AML-193 (cell line): Measurements from ENCODE around the gene TP63.

Experiments
- DNase-seq, 2 experiments: peaks; one replicate each; lab custom pipeline; 2025; lab: John Stamatoyannopoulos, UW

The TP63 gene

DNA sequence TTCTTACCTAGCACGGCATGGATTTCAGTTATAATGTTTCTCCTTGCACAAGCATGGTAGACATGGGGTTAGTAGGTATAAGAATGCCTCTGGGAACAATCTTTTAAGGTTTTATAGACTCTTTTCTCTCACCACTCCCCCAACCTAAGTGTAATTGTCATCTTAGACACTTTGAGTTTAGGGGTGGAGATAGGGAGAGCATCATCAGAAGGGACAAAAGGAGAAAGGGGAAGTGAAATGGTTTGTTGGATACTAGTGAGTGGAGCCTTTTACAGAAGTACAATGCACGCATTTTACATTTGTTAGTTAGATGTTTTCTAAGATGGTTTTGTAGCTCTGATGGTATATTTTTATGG, 189.2 kb downstream of the TP63 start:
- DNase-seq: no peak

DNA sequence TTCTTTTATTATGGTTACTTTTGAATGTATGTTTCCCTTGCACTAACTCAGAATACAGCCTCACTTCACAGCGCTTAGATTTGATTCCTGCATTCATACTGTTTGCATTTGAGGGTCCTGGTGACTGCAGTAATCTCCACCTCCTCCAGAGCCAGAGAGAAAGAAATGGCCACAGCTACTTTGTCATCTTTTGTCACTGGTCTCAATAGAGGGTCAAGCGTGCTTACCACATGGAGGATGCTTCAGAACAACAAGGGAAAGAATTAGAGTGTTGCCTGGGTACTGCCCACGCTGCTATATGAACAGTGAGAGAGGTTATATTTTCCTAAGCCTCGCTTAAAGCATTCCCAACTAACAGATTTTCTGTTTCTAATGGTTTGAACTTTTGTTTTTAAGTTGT, 190.1 kb downstream of the TP63 start:
- no peak for DNase-seq

DNA sequence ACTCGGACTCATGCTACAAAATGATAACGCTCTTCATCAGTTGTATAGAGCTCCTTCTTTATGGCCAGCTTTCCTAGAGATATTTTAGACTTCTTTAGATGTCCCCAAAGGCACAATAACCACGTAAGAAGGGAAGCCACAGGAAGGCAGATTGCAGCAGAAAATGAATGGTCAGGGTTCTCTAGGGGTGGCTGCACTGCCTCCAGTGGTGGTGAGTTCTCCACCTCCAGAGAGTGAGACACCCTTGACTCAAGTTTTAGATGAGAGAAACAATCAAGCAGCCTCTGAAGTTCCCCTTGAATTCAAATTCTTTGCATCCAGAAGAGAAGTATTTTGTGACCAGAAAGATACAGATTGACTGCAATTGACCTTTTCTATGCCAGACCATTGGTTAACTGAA, 191.5 kb downstream of the TP63 start:
- no peak for DNase-seq

DNA sequence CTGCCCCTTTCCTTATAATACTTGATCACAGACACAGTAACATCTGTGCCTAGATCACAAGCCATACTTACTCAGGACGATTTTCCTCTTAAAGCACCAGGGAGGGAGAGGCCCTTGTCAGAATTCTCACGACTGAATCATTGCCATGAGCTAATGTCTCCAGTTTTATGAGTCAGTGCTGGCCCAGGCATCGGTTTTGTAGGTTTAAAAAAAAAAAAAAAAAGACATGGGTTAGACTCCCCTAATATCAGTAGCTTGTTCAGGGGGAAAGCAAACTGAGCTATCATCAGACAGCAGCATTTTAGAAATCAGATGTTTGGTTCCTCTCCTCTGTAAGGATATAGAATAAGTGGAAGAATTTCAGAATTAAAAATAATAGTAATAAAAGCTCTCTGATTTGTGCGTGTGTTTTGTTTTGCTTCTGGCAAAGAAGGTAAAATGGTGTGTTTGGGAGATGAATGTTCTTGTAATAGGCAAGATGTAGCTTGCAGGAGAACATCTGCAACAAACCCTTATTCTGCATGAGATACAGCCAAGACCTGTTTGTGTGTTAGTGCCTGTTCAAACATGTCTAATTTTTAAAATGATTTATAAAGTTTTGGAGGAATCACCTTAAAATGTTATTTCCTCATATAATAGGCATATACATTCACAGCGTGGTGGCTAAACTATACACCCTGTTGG, 193.6 kb downstream of the TP63 start:
- no peak for DNase-seq

DNA sequence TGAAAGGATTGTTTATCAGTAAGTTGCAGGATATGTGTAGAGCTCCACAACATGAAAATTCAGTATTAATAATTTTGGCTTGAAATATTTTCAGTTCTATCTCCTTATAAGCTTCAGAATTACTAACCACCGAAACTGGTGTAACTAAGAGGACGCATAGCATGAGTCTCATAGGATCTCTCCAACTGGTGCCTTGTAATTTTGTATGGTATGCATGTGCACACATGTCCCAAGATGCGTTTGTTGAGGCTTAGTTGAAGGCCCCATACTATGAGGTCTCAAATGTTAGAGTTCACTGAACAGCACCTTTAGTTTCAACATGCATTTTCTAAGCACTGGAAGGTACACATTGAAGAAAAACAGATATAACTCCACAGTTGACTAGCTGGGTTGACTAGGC, 195.4 kb downstream of the TP63 start:
- no peak for DNase-seq

DNA sequence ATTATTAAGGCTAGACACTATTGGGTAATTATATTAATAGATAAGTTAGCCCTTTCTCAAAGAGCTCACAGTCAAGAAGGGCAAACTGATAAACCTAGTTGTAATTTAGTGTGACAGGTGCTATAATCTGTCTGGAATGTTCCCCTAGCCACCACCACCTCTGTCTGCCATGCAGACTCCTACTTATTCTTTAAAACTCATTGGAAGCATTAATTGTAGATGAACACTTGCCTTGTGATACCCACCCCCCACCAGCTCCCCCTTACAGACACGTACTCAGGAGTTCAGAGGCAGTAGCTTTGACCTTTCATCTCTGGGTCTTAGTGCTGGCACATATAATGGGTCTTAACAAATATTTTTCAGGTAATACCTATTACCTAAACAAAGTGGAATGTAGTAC, 195.9 kb downstream of the TP63 start:
- DNase-seq: no peak

DNA sequence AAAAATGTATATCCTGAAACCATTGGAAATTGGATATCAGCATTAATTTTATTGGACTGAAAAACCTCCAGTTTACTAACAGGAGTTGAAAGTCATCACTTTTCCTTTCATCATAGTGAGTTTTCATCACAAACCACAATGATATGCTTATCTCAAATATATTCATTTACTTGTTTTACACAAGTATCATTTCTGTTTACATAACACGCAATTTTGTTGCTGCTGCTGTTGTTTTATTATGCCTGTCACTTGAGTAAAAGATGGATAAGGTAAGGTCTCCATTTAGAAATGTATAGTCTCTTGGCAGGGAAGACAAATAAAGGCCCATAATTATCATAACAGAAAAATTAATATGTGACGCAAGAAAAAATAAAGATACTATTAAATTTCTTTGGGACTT, 199.2 kb downstream of the TP63 start:
- DNase-seq: no peak

DNA sequence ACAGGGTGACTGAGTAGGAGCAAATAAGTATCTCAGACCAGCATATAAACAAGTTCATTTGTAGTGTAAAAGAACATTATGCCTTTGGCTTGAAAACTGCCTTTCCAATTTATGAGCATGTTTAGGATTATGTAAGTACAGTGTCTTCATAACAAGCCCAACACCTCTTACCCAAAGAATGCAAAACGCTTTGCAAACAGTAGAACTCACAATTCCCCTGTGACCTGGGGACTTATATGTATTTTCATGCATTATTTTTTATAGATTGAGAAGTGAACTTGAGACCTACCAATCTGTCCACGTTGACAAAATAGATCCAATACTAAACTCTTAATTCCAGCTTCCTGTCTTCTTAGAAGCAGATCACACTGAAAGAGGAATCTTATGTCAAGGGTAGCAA, 202.1 kb downstream of the TP63 start:
- DNase-seq: no peak

DNA sequence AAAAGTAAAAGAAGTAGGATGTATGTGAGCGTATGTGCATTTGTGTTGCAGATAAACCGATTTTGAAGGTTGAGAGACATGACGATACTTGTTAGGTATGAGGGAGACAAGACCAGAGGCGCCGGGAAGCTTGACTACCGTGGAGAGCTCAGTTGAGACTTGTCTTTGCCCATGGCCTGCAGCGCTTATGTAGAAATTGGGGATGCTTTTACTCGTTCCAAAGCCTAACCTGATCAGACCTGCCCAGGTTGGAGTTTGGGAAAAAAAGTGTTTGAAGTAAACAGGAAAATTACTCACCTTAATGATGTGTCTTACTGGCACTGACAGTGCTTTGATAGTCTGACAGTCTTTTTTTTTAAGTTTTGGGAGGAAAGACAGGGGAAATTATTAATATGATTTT, 202.8 kb downstream of the TP63 start:
- DNase-seq: no peak

DNA sequence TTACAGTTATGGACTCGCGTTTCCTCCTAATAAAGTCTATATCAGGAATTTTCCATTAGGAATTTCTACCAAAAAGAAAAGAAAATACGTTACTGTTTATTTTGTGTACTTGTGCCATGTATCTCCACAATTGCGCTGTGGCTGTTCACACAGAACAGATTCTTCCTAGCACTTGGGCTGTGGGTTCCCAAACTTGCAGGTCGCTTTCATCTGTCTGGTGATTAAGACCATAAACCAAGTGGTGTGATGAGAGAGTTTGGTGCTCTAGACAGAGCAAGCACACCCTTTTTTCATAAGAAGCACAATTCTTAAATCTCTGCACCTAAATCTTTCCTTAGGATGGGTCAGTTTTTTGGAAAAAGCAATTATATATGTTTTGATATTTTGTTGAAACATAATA, 203.3 kb downstream of the TP63 start:
- no peak for DNase-seq

DNA sequence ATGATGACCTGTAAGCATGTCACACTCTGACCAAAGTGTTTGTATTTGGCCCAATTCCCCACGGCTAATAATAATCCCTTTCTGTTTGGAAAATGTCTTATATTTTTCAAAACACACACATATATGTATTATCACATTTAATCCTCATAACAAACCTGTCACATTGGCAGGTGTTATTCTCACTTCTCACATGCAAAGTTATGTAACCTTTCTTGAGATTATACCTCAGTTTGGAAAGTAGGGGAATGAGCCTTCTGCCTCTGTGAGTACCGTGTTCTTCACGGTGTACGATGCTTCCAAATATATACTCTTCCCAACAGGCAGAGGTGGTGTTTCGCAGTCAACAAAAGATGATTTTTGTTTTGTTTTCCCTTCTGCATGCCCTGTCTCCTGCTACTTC, 205.6 kb downstream of the TP63 start:
- no peak for DNase-seq

DNA sequence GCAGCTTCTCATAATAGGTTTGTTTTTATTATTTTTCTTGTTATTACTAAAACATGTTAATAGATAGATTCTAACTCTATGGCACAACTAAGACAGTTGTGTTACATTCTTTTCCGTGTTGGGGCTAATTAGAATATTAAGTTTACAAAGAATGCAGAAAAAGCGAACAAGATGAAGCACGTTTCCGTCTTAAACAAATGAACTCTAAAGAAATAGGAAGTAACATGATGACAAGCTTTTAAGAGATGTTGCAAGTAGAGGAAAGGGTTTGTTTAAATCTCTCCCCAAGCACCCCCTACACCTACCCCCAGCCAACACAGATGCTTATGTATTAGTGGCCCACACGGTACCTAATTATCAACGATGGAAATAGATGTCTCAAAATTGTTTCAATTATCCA, 207.1 kb downstream of the TP63 start:
- no peak for DNase-seq

DNA sequence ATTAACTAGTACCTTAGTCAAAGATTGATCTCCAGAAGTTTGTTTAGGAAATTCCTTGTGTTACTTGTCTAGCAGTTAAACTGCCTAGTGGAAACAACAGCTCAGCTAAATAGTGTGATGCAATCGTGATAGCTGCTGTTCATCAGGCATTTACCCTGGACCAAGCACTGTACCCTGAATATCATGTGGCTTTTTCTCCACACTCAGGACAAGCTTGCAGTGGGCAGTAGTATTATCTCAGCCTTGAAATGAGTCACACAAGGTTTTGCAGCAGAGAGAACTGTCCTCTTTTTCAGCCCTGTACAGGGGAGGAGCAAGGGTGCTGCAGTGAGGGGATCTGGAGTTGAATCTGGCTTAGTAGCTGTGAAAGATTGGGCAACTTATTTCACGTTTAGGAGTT, 208.4 kb downstream of the TP63 start:
- DNase-seq: no peak

DNA sequence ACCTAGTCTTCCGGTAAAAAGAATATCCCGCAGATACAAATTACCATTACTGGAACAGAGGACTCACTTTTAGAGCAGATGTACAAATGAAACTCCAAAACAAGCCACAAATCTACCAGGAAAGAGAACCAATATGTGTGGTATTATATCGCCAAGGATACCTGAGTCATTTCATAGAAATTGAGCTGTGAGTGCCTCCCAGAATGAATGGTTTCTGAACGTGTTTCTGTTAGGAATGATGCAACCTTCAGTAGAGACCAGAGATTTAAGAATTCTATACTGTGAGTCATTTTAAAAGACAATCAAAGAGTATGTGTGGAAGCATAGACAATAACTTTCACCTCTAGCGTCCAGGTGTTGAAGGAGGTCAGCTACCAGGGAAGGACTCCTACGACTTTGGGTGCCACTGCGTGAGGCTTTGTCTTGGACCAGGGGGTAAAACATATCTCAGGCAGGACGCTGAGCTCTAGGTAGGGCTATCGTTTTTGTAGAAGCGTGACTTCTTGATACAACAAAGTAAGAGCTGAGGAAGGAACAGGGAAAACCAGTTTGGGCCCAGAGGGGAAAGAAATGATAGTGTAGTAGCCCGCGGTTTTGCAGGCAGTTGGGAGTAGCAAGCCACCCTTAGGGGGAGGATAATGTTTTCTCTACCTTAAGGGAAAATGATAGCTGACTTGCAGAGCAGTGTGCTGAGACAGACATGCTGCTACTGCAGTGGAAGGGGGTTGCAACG, 210.4 kb downstream of the TP63 start:
- no peak for DNase-seq

DNA sequence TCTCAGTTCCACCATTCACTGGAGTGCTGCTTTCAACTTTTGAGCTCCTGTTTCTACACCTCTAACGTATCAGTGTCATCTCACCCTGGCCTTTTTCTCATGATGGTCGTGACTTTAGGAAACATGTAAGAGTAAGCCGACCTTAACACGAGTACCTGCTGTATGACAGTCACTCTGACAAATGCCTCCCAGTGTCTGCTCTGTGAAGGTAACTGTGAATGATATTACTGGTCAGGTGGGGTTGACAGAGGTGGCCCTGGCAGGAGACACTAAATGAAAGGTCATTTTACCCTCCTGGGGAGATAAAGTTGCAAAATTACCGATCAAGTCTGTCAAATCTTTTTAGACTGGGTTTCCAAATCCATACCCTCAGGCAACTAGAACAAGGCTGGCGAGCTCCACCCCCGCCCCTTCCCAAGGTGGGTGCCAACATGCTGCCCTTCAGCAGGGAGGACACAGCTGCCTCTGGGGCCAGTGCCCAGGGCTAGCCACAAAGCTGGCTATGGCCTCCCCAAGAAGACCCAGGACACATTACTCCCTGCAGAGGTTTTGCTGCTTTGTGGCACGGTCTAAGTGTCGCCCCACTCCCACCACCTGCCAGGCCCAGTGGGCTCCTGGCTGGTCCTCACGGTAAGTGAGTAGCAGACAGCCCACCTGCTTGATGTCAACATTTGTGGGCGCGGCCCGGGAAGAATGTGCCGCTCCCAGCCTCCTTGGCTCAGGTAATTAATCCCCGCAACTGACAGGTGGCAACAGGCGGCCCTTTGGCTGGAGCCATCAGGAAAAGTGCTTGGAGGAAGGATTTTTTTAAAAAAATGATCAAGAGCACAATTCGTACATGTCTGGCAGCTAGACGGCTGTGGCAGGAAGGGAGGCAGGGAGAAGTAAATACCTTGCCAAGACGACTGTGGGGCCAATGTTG, 211.8 kb downstream of the TP63 start:
- no peak for DNase-seq

DNA sequence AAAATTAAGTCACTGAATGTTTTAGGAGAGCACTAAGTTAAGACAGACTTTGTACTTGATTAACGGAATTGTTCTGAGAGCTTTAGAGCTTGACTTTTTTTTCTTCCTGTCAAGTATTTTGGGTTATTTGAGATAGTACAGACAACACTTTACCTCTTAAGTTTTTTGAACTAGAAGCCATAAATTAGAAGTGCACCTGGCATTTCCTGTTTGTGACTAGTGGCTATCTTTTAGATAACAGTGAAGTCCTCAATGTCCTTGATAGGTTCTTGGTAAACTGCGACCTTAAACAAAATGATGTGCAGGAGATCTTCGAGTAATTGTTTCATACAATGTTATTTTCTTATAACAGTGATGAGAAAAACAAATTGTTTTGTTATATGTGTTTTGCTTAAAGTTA, 213.9 kb downstream of the TP63 start:
- no peak for DNase-seq

DNA sequence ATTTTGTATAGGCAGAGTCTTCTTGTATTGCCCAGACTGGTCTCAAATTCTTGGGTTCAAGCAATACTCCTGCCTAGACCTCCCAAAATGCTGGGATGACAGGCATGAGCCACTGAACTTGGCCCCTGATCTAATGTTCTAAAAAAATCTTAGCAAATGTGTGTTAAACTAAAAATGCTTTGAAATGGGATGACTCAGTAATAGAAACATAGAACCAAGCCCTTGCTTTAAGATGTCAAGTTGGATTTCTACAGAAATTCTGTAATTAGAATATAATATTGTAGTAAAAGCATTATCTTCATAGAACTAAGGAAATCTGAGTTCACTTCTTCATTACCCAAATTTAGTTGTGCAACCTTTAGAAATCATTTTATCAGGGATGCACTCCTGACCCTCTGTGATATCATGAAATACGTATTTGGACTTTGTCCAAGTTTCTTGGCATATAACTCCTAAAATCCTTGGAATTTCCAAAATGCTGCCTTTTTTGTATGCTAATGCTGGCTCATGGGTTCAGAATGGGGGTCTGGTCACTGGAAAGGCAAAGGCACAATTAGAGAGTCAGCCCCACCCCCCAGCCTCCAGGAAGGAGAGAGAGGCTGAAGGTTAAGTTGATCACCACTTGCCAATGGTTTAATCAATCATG, 217.3 kb downstream of the TP63 start:
- no peak for DNase-seq

DNA sequence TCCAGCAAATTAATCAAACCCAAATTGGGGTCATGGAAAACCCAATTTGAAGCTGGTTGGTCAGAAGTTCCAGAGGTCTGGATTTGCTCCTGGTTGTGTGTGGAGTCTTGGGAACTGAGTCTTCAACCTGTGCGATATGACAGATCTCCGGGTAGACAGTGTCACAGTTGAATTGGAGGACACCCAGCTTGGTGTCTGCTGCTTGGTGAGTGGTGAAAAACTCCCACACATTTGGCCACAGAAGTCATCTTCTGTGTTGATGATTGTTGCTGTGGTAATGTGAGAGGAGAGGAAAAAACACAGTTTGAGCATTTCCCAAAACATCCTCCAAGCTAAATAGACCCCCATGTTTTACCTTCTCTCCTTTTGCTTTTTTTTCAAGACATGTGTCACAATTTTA, 218.1 kb downstream of the TP63 start:
- DNase-seq: no peak

DNA sequence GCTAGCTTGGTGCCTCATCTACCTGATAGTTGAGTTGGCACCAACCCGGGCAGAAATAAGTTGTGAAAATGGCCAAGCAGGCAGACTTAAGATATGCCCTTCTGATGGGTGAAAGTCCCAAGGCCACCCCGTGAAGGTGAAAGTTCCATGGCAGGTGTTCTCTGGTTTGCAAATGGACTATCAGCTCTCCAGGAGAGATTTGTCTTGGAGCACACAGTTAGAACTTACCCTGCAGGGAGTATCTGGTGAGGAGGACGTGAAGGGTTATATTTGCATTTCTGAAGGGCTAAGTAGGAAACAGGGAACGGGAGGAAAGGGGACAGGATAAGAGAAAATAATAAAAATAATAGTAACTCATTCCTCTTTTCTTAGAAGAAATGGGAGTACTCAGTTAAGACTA, 220.5 kb downstream of the TP63 start:
- DNase-seq: no peak

DNA sequence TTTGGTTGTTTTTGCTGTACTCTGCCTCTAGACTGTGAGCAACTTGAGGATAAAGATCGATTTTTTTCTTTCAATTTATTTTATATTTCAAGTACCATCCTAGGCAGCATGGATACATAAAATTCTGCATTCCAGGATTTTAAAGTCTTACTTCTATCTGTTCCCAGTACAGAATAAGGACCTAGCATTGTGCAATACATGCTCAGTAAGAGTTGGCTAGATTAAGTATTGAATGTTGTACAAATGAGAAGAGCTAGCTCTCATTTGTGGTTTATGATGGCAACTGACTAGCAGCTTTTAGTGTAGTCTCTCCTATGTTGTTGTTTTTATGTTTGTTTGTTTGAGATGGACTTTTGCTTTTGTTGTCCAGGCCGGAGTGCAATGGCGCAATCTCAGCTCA, 222.7 kb downstream of the TP63 start:
- no peak for DNase-seq

DNA sequence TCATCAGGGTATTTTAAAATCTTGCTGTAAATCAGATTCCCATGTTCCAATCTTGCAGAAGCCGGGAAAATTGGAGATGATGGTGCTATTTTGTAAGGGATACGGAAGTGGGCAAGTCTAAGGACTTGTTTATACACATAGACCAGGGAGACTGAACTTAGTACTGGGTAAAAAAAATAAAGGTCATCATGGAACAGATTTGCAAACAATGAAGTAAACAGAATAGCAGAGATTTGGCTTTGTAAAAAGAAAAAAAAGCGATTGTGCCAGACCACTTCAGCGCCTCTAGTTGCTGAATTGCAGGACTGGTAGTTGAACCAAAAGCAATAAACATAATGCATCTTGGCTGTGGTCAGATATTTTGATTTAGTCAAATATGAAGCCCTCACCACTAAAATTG, 229.1 kb downstream of the TP63 start:
- DNase-seq: no peak

DNA sequence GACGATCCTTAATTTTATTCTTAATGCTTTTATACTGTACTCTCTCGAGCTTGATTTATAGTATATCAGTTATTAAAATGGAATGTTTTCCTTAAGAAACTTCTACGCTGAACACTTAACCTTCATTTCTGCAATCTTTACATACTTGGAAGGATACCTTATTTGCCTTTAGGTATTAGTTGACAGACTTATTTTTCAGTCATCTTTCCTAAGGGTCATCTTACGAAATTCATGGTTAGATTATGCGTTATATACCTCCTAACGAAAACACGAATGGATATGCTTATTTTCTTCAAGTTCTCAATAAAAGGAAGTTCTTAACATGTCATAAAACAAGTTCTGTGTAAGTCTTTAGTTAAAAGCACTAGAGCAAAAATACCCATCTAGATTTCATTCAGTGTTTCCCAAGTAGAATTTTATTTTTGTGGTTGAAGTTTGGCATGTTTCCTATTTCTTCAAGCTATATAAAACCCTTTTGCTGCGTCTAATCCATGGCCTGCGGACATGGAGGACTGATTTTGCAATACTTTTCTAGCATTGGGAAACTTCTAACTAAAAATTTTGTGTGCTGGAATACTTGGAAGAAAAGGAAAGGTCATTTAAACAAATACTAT, 231.3 kb downstream of the TP63 start:
- peak; percentile 35 to 55 for DNase-seq
